ENCODE measurements around the gene DCAF16. TPM values are rescaled to one million over a fixed set of nuclear protein-coding genes. Genes with fewer than 3 reads are reported as not detected.
"Not testable (repeated sequence)": the region's sequence is repeated elsewhere in the genome, so short reads cannot be mapped to it uniquely, and the experiment has no call there.

Gene DCAF16
- polyA plus RNA-seq (2013, experiment 1 of 2): 22.4 TPM
- 27.4 TPM for polyA plus RNA-seq (2013, experiment 2 of 2)

GRCh38 chr4:17810260-17811077 is at the start of gene DCAF16, which contains the start of gene NCAPG:
DCAF16 (minus strand) TSS chr4:17810757; CDS start chr4:17804141, 6,616 bp downstream.
NCAPG (plus strand) TSS chr4:17810979; CDS start chr4:17811078, 99 bp downstream.
- WGBS: under 1% methylated on average over 69 of the region's 69 CpGs
- Histone ChIP-seq H3K4me1 (ENCODE audit: insufficient read depth, low read length) (peaks cover 21% of the 10 kb centered on the region), H3K9me3 (ENCODE audit: insufficient read depth, low read depth, low read length) (no peaks in the 10 kb centered on the region), H3K27ac (ENCODE audit: low read depth, low read length) (peak within 1 kb of the TSS; percentile 88), H3K27me3 (ENCODE audit: insufficient read depth, low read length) (no peaks in the 10 kb centered on the region), H3K36me3 (ENCODE audit: insufficient read depth, low read length) (peaks cover 57% of the 10 kb centered on the region), H3K9ac (ENCODE audit: low read depth, low read length) (peak within 1 kb of the TSS; percentile 96), H3K4me3 (ENCODE audit: low read length) (peak within 1 kb of the TSS; percentile 85)

GRCh38 chr4:17859793-17860406 is 49.3 kb upstream of the DCAF16 start:
- Histone ChIP-seq H3K36me3 (ENCODE audit: insufficient read depth, low read length) (no peaks in the 10 kb centered on the region; the same call in 1 of the 2 replicates), H3K4me1 (ENCODE audit: insufficient read depth, low read length) (no peaks in the 10 kb centered on the region), H3K27me3 (ENCODE audit: insufficient read depth, low read length) (no peaks in the 10 kb centered on the region), H3K4me3 (ENCODE audit: low read length) (no peak overlapping the region), H3K27ac (ENCODE audit: low read depth, low read length) (no peak overlapping the region), H3K9ac (ENCODE audit: low read depth, low read length) (no peak overlapping the region), H3K9me3 (ENCODE audit: insufficient read depth, low read depth, low read length) (peaks cover 20% of the 10 kb centered on the region)
- WGBS: 97% methylated on average over 4 of the region's 5 CpGs

GRCh38 chr4:17854036-17854435 is 43.5 kb upstream of the DCAF16 start:
- Histone ChIP-seq H3K27me3 (ENCODE audit: insufficient read depth, low read length) (no peaks in the 10 kb centered on the region), H3K36me3 (ENCODE audit: insufficient read depth, low read length) (no peaks in the 10 kb centered on the region)
- 90% methylated on average over 2 of the region's 3 CpGs for WGBS

GRCh38 chr4:17851959-17852358 is 41.4 kb upstream of the DCAF16 start:
- no peaks in the 10 kb centered on the region for H3K27me3 ChIP-seq (ENCODE audit: insufficient read depth, low read length)
- H3K9me3 ChIP-seq (ENCODE audit: insufficient read depth, low read depth, low read length): peaks cover 13% of the 10 kb centered on the region
- H3K36me3 ChIP-seq (ENCODE audit: insufficient read depth, low read length): peaks cover 13% of the 10 kb centered on the region; the same call in 1 of the 2 replicates
- H3K4me1 ChIP-seq (ENCODE audit: insufficient read depth, low read length): no peaks in the 10 kb centered on the region
- no peak overlapping the region for H3K4me3 ChIP-seq (ENCODE audit: low read length)
- no peak overlapping the region for H3K27ac ChIP-seq (ENCODE audit: low read depth, low read length)
- no peak overlapping the region for H3K9ac ChIP-seq (ENCODE audit: low read depth, low read length)

More at GRCh38 chr4:17854036-17854435, 43.5 kb upstream of the DCAF16 start:
- Histone ChIP-seq H3K4me3 (ENCODE audit: low read length) (no peak overlapping the region), H3K9me3 (ENCODE audit: insufficient read depth, low read depth, low read length) (no peaks in the 10 kb centered on the region), H3K4me1 (ENCODE audit: insufficient read depth, low read length) (no peaks in the 10 kb centered on the region), H3K9ac (ENCODE audit: low read depth, low read length) (no peak overlapping the region), H3K27ac (ENCODE audit: low read depth, low read length) (no peak overlapping the region)

GRCh38 chr4:17850295-17850694 is 39.7 kb upstream of the DCAF16 start:
- not testable (repeated sequence) for H3K9ac ChIP-seq (ENCODE audit: low read depth, low read length); H3K4me1 ChIP-seq (ENCODE audit: insufficient read depth, low read length); H3K27ac ChIP-seq (ENCODE audit: low read depth, low read length); H3K27me3 ChIP-seq (ENCODE audit: insufficient read depth, low read length); H3K4me3 ChIP-seq (ENCODE audit: low read length)
- H3K9me3 ChIP-seq (ENCODE audit: insufficient read depth, low read depth, low read length): peaks cover 13% of the 10 kb centered on the region
- no CpG with 5 or more reads among the region's 1 CpG for WGBS
- H3K36me3 ChIP-seq (ENCODE audit: insufficient read depth, low read length): peaks cover 30% of the 10 kb centered on the region

- Histone ChIP-seq H3K4me1 (ENCODE audit: insufficient read depth, low read length) (no peaks in the 10 kb centered on the region), H3K9ac (ENCODE audit: low read depth, low read length) (no peak overlapping the region), H3K27ac (ENCODE audit: low read depth, low read length) (no peak overlapping the region), H3K4me3 (ENCODE audit: low read length) (no peak overlapping the region), H3K9me3 (ENCODE audit: insufficient read depth, low read depth, low read length) (peaks cover 13% of the 10 kb centered on the region), H3K36me3 (ENCODE audit: insufficient read depth, low read length) (peaks cover 70% of the 10 kb centered on the region), H3K27me3 (ENCODE audit: insufficient read depth, low read length) (no peaks in the 10 kb centered on the region)
- 92% methylated on average over 2 of the region's 2 CpGs for WGBS
These were observed 35.7 kb upstream of the DCAF16 start for GRCh38 chr4:17846266-17846665.

- peaks cover 86% of the 10 kb centered on the region for H3K36me3 ChIP-seq (ENCODE audit: insufficient read depth, low read length)
- no CpG with 5 or more reads among the region's 1 CpG for WGBS
- H3K27ac ChIP-seq (ENCODE audit: low read depth, low read length): no peak overlapping the region
- no peaks in the 10 kb centered on the region for H3K9me3 ChIP-seq (ENCODE audit: insufficient read depth, low read depth, low read length)
- H3K9ac ChIP-seq (ENCODE audit: low read depth, low read length): no peak overlapping the region
- no peaks in the 10 kb centered on the region for H3K27me3 ChIP-seq (ENCODE audit: insufficient read depth, low read length)
- no peak overlapping the region for H3K4me3 ChIP-seq (ENCODE audit: low read length)
- peaks cover 19% of the 10 kb centered on the region for H3K4me1 ChIP-seq (ENCODE audit: insufficient read depth, low read length)
These were observed 13.5 kb upstream of the DCAF16 start for GRCh38 chr4:17823871-17824669.

GRCh38 chr4:17817027-17817426 is 6.5 kb upstream of the DCAF16 start:
- H3K27me3 ChIP-seq (ENCODE audit: insufficient read depth, low read length): no peaks in the 10 kb centered on the region
- peaks cover 79% of the 10 kb centered on the region for H3K36me3 ChIP-seq (ENCODE audit: insufficient read depth, low read length)
- no peaks in the 10 kb centered on the region for H3K9me3 ChIP-seq (ENCODE audit: insufficient read depth, low read depth, low read length)
- H3K9ac ChIP-seq (ENCODE audit: low read depth, low read length): no peak overlapping the region
- H3K27ac ChIP-seq (ENCODE audit: low read depth, low read length): no peak overlapping the region
- H3K4me3 ChIP-seq (ENCODE audit: low read length): no peak overlapping the region
- no peaks in the 10 kb centered on the region for H3K4me1 ChIP-seq (ENCODE audit: insufficient read depth, low read length)
- 96% methylated on average over 5 of the region's 5 CpGs for WGBS

- H3K9me3 ChIP-seq (ENCODE audit: insufficient read depth, low read depth, low read length): no peaks in the 10 kb centered on the region
- H3K27me3 ChIP-seq (ENCODE audit: insufficient read depth, low read length): no peaks in the 10 kb centered on the region
- H3K4me1 ChIP-seq (ENCODE audit: insufficient read depth, low read length): no peaks in the 10 kb centered on the region
- WGBS: 96% methylated on average over 12 of the region's 12 CpGs
- H3K36me3 ChIP-seq (ENCODE audit: insufficient read depth, low read length): peaks cover 78% of the 10 kb centered on the region
- H3K9ac ChIP-seq (ENCODE audit: low read depth, low read length): no peak overlapping the region
- no peak overlapping the region for H3K4me3 ChIP-seq (ENCODE audit: low read length)
- H3K27ac ChIP-seq (ENCODE audit: low read depth, low read length): no peak overlapping the region
These were observed 5.6 kb upstream of the DCAF16 start for GRCh38 chr4:17816142-17816541.

GRCh38 chr4:17814140-17814539 is 3.6 kb upstream of the DCAF16 start:
- peaks cover 63% of the 10 kb centered on the region for H3K36me3 ChIP-seq (ENCODE audit: insufficient read depth, low read length)
- 97% methylated on average over 3 of the region's 3 CpGs for WGBS

GRCh38 chr4:17812801-17813200 is 2.2 kb upstream of the DCAF16 start:
- 86% methylated on average over 3 of the region's 3 CpGs for WGBS
- Histone ChIP-seq H3K36me3 (ENCODE audit: insufficient read depth, low read length) (peaks cover 58% of the 10 kb centered on the region), H3K4me3 (ENCODE audit: low read length) (peak overlapping the region; percentile 85), H3K9me3 (ENCODE audit: insufficient read depth, low read depth, low read length) (no peaks in the 10 kb centered on the region), H3K4me1 (ENCODE audit: insufficient read depth, low read length) (peaks cover 6% of the 10 kb centered on the region), H3K27me3 (ENCODE audit: insufficient read depth, low read length) (no peaks in the 10 kb centered on the region), H3K9ac (ENCODE audit: low read depth, low read length) (peak overlapping the region; percentile 96; the same call in 1 of the 2 replicates), H3K27ac (ENCODE audit: low read depth, low read length) (no peak overlapping the region)

More at GRCh38 chr4:17814140-17814539, 3.6 kb upstream of the DCAF16 start:
- H3K4me1 ChIP-seq (ENCODE audit: insufficient read depth, low read length): no peaks in the 10 kb centered on the region
- no peak overlapping the region for H3K9ac ChIP-seq (ENCODE audit: low read depth, low read length)
- H3K27ac ChIP-seq (ENCODE audit: low read depth, low read length): no peak overlapping the region
- H3K27me3 ChIP-seq (ENCODE audit: insufficient read depth, low read length): no peaks in the 10 kb centered on the region
- no peaks in the 10 kb centered on the region for H3K9me3 ChIP-seq (ENCODE audit: insufficient read depth, low read depth, low read length)
- no peak overlapping the region for H3K4me3 ChIP-seq (ENCODE audit: low read length)
